Measurements from ENCODE around the gene STAM2.
"Not testable (repeated sequence)": the region's sequence is repeated elsewhere in the genome, so short reads cannot be mapped to it uniquely, and the experiment has no call there.

The STAM2 gene

DNA sequence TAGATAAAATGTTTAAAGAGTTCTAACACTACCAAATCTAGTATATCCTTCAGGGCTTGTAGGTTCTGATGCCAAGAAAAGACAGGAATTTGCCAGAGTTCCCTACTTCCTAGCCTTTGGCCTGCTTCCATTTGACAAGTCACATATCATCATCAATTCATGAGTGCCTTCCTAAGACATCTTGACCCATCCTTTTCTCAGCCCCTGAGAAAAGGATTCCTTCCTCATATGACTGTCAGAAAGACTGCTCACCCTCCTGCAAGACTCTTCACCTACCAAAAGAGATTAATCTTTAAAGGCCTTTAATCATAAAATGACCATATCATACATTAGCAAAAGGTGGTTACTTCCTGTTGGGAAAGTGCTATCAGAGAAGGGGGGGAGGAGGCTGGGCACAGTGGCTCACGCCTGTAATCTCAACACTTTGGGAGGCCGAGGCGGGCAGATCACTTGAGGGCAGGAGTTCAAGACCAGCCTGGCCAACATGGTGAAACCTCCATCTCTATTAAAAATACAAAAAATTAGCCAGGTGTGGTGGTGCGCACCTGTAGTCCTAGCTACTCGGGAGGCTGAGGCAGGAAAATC, 3.3 kb downstream of the STAM2 start:
- DNase-seq (ENCODE audit: low read depth, low spot score): not testable (repeated sequence)

DNA sequence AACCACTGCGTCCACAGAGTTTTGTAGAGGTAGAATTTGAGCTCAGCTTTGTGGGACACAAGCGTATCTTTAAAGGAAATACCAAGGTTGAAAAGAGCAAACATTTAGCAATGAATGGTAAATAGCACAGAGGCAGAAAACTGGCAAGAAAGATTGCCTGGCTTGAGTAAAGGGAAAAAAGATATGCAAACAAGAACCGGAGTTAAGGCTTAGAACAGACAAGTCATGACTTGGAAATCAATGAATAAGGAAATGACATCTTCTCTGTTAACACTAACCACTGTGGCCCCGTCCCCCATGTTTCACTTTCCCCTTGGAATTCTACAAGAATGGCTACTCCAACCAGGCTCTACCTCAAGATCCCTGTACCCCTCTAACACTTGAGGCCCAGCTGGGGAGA, 3.8 kb downstream of the STAM2 start:
- DNase-seq (ENCODE audit: low read depth, low spot score): no peak

DNA sequence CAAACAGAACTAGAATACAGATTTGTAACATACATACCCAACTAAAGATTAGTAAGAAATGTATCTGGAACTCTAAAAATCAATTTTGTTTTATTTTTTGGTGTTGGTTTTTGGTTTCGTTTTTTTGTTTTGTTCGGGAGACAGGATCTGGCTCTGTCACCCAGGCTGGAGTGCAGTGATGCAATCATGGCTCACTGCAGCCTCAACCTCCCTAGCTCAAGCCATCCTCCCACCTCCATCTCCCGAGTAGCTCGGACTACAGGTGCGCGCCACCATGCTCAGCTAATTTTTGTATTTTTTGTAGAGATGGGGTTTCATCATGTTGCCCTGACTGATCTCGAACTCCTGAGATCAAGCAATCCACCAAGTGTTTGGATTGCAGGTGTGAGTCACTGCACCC, 6.4 kb downstream of the STAM2 start:
- DNase-seq (ENCODE audit: low read depth, low spot score): not testable (repeated sequence)

- not testable (repeated sequence) for DNase-seq (ENCODE audit: low read depth, low spot score)
Measured at GRCh38 chr2:152167470-152167869, 8.1 kb downstream of the STAM2 start.

GRCh38 chr2:152167065-152167464, 8.5 kb downstream of the STAM2 start:
- no peak for DNase-seq (ENCODE audit: low read depth, low spot score)

DNA sequence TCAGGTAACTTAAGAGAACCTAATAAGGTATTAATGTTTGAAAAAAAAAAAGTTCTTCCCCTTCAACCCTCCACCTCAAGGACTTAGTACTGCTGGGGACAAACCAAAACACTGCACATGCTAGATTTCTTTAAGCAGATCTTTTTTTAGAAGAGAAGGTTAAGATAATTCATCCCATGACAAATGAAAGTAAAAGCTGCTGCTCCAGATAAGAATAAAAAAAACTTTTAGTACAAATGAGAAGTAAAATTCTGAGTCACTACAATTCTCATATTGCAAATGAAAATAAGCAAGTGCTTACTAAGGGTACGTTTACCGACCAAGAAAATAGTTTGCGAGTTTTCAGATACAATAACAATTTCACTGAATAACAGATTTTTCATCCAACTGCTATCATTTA, 8.9 kb downstream of the STAM2 start:
- no peak for DNase-seq (ENCODE audit: low read depth, low spot score)

- no peak for DNase-seq (ENCODE audit: low read depth, low spot score)
Measured at GRCh38 chr2:152165780-152166179, 9.8 kb downstream of the STAM2 start.

GRCh38 chr2:152165306-152165705, 10.3 kb downstream of the STAM2 start:
- DNase-seq (ENCODE audit: low read depth, low spot score): no peak

GRCh38 chr2:152163669-152164068, 11.9 kb downstream of the STAM2 start:
- DNase-seq (ENCODE audit: low read depth, low spot score): not testable (repeated sequence)

DNA sequence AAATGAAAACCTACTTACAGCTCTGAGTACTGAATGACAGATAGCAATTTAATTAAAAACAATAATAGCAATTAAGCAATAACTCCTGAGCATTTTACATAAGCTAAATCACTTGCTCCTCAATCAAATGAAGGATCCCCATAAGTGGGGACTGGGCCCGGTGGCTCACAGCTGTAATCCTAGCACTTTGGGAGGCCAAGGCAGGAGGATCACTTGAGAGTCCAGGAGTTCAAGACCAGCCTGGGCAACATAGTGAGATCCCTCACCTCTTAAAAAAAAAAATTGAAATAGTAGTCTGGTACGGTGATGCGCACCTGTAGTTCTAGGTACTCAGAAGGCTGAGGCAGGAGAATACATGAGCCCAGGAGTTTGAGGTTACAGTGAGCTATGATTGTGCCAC, 13.4 kb downstream of the STAM2 start:
- DNase-seq (ENCODE audit: low read depth, low spot score): no peak

GRCh38 chr2:152161598-152161997, 14.0 kb downstream of the STAM2 start:
- no peak for DNase-seq (ENCODE audit: low read depth, low spot score)

GRCh38 chr2:152160378-152160777, 15.2 kb downstream of the STAM2 start:
- DNase-seq (ENCODE audit: low read depth, low spot score): not testable (repeated sequence)

- no peak for DNase-seq (ENCODE audit: low read depth, low spot score)
Measured at GRCh38 chr2:152157253-152157652, 18.3 kb downstream of the STAM2 start.

GRCh38 chr2:152155209-152155608, 20.4 kb downstream of the STAM2 start:
- DNase-seq (ENCODE audit: low read depth, low spot score): no peak

- no peak for DNase-seq (ENCODE audit: low read depth, low spot score)
Measured at GRCh38 chr2:152154462-152154861, 21.1 kb downstream of the STAM2 start.

GRCh38 chr2:152134488-152135280, 40.9 kb downstream of the STAM2 start:
- no peak for DNase-seq (ENCODE audit: low read depth, low spot score)

DNA sequence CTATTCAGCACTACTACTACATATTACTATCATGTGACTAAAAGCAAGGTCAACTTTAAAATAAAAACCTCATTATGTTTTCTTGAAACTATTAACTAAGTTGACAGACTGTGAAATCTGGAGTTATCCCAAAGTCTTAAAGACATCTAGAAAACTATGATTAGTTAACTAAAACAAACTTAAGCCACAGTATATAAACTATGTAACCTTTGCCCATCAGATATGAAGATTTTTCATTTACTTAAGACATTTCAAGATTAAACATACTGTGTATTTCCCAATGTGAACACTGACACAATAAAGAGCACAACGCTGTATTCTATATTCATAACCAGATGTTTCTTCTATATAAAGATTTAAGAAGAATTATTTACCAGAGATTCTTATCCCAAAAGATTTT, 43.3 kb downstream of the STAM2 start:
- DNase-seq (ENCODE audit: low read depth, low spot score): no peak

- DNase-seq (ENCODE audit: low read depth, low spot score): no peak
Measured at GRCh38 chr2:152127628-152128027, 47.9 kb downstream of the STAM2 start.

DNA sequence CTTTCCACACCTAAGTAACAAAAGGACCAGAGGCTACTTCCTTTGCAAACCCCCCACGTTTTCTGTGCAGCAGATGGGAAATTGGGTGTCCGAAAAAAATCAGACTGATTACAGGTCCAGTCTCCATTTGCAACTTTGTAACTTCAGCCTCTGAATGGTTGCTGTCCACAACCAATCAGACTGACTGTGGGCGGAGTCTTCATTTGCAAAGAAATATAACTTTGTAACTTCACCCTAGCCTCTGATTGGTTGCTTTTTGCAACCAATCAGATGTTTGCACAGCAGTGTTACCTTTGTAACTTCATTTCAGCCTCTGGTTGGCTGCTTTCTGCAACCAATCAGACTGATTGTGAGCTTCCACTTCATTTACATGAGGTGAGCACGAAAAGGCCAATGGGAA, 48.9 kb downstream of the STAM2 start:
- no peak for DNase-seq (ENCODE audit: low read depth, low spot score)

DNA sequence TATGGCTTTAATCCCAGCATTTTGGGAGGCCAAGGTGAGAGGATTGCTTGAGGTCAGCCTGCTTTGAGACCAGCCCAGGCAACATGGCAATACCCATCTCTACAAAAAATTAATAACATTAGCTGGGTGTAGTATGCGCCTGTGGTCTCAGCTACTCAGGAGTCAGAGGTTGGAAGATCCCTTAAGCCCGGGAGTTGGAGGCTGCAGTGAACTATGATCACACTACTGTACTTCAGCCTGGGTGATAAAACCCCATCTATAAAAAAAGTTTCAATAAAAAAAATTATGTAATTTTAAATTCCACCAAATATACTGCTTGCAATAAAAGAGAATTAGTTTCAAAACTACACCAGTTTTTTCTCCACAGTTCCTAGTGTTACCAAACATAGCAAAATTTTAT, 53.4 kb downstream of the STAM2 start:
- DNase-seq (ENCODE audit: low read depth, low spot score): no peak

- DNase-seq (ENCODE audit: low read depth, low spot score): no peak
Measured at GRCh38 chr2:152120430-152120829, 55.1 kb downstream of the STAM2 start.

GRCh38 chr2:152115952-152116351, 59.6 kb downstream of the STAM2 start:
- DNase-seq (ENCODE audit: low read depth, low spot score): no peak

DNA sequence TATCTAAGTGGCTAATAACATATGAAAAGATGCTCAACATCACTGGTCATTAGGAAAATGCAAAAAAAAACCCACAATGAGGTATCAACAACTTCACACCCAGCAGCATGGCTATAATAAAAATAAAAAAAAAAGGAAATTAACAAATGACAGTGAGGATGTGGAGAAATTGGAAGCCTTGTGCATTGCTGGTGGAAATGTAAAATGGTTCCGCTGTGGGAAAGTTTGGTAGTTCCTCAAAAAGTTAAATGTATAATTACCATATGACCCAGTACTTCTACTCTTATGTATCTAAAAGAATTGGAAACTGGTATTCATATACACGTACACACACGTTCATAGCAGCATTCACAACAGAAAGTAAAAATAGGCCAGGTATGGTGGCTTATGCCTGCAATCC, 61.2 kb downstream of the STAM2 start:
- no peak for DNase-seq (ENCODE audit: low read depth, low spot score)
